ENCODE measurements around the gene LPAR5.

Gene LPAR5

DNA sequence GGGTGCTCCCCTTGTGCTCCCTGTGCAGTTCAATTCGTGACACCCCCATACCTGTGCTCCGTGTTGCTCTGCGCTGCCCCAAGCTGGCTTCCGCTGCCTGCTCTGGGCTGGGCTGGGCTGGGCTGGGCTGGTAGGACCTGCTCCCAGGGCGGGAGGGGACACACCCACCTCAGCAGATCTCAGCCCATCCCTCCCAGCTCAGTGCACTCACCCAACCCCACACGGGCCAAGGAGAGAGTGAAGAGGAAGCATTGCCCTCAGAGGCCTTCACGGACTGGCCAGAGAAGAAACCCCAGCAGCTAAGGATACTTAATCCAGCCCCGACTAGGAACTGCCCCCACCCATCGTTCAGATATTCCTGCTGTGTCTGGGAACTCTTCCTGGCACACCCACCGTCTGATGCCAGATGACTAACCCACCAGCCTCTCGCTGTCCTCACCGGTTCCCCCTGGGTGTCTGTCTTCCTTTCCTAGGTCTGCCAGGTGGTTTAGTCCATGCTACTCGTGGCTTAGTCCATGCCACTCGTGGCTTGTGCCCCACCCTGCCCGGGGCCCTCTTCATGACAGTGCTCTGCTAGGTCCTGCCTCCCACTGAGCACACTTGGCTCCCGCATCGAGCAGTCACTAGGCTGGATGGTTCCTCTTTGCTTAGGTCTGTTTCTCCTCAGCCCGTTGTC lies at the start of gene LPAR5:
TSS of gene LPAR5 (minus strand) at position 104 of the 676 bp plus-strand sequence. CDS start 14,711 bp downstream, outside the sequence.
- no peak for DNase-seq (ENCODE audit: low spot score)

GRCh38 chr12:6684609-6685008 lies 48.9 kb upstream of the LPAR5 start:
- DNase-seq (ENCODE audit: low spot score), result no peak

GRCh38 chr12:6676962-6677361 lies 41.2 kb upstream of the LPAR5 start:
- DNase-seq (ENCODE audit: low spot score), result no peak

- DNase-seq (ENCODE audit: low spot score), result no peak
Measured at GRCh38 chr12:6672143-6672542, 36.4 kb upstream of the LPAR5 start.

- no peak for DNase-seq (ENCODE audit: low spot score)
Measured at GRCh38 chr12:6667559-6668210, 31.9 kb upstream of the LPAR5 start.

DNA sequence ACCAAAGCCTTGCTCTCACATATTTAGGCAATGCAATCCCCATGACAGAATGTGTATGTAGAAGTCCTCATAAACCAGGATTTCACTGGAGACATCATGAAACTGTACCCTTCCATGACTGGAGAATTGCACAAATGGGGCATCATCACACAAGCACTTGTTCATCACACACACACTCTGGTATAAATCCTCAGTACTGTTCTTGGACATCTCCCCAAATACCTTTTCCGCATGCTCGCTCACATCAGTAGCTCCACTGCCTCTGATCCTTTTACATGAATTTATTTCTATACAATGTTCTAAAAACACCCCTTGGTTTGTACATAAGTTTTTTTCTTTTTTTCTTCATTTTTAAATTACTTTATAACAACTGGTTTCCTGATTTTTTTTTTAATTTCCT lies 30.5 kb upstream of the LPAR5 start:
- DNase-seq (ENCODE audit: low spot score), result no peak

DNA sequence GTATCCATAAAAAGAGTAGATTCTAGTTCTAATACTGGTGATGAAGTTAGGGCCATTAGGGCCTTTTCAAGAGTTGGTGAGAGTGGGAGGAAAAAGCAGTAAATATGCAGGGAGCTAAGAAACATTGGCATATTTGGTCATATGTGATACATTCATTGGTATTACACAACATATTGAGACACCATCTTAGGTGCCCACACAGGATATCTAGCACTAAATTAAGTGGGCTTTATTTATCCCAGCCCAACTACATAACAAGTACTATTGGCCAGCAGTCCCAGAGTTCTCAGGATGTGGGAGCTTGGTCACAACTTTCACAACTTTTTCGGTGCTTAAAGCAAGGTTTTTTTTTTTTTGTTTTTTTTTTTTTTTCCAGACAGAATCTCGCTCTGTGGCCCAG lies 29.1 kb upstream of the LPAR5 start:
- no peak for DNase-seq (ENCODE audit: low spot score)

DNA sequence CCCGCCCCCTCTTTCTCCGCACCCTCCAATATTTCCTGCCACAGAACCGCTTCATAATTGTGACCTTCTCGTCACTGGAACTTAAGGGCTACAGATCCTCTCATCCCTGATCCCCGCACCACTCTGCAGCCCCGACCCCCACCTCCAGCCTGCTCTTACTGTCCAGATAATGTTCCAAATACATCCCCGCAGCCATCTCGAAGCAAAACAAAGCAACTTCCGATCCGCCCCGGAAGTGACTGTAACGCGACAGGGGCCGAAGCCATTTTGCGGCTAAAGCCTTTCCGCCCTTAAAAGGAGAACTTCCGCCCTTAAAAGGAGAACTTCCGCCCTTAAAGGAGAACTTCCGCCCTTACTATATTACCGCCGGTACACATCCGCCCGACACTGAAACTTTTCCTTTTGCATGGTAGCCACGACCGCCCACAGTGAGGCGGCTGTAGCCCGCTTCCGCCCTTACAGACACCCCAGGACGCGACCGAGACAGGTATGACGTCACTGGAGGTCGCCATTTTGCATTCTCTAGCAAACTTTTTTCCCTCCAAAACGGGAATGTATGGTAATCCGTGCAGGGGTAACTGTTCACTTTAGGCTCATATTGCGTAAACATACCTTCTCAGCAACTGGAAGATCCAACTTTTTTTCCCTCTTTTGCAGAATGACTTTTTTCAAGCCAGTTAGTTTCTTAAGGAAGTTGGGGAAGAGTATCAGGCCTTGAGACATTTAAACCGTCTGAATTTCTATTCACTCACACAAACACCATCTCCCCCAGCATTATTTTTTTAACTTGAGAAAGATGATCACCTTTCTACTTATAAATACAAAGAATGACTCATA lies 27.4 kb upstream of the LPAR5 start, which contains the start of gene ING4:
TSS of gene ING4 (minus strand) at position 214 of the 837 bp plus-strand sequence. CDS start at position 196, 18 bp downstream.
- peak; percentile 100 for DNase-seq (ENCODE audit: low spot score)

DNA sequence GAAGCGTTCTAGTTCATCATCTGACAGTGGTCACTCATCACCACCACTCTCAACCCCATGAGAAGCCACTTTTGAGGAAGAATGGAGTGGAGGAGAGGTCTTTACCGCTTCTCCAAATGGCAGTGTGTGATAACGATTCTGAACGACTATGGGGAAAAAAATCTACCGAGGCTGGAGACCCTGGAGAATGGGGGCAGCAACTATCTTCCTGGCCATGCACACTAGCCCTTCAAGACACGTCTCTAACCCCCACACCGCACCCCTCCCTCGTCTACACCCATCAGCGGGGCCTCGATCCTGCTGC lies 26.8 kb upstream of the LPAR5 start:
- DNase-seq (ENCODE audit: low spot score), result no peak

- no peak for DNase-seq (ENCODE audit: low spot score)
Measured at GRCh38 chr12:6653987-6654386, 18.2 kb upstream of the LPAR5 start.

DNA sequence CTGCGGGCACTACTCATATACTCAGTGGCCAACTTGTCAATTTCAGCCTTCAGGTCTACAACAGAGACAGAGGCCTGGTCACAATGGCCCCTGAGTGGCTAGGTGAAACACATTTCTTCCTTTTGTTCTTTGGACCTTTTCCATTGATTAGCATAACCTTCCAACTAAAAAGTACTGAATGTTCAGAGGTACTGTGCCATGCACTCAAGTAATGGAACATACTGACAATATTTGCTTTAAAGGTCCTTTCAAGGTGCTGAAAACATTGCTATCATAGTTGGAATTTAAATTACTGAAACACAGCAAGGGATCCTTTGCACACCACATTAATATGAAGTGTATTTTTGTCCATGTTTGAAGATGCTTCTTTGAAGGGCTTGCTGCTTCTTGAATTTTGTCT lies 17.6 kb upstream of the LPAR5 start:
- DNase-seq (ENCODE audit: low spot score), result no peak

DNA sequence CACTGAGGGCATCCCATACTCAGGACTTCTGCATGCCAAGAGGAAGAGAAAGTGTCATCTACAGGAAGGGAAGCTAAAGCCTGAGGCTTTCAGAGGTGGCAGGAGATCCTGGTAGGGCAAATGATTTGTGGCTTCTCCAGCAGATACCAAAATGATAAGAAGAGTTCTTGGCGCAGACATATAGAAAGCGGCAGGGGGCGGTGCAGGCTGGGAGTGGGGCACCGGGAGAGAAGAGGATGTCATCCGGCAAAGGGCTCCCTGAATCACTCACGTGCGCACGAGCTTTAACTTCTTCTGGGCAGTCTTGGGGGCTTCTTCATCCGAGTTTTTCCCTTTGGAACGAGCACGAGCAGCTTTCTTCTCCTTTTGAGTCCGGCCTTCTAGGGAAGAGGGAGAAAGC lies 16.6 kb upstream of the LPAR5 start:
- DNase-seq (ENCODE audit: low spot score), result no peak

DNA sequence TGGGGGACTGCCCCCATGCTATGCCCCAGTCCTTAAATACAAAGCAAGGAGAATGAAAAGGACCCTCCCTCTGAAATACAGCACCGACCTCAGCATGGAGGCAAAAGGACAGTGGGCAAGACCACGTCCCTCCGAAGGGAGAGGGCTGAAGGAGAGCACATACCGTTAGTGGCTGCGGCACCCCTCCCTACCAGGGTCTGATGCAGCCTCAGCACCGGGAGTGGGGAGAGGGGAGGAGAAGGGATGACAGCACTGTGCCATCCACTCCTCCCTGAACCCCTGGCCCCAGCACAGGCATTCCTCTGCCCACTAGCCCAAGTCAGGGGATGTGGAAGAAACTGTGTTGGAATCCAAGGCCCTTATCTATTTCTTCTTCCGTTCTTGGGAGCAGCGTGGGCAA lies 15.1 kb upstream of the LPAR5 start:
- no peak for DNase-seq (ENCODE audit: low spot score)

- peak; percentile 72 for DNase-seq (ENCODE audit: low spot score)
Measured at GRCh38 chr12:6647083-6647604, 11.4 kb upstream of the LPAR5 start, which contains the start of gene ACRBP. Gene ACRBP, minus strand, starts transcription at chr12:6647432. Its CDS starts 66 bp downstream, at chr12:6647366.

DNA sequence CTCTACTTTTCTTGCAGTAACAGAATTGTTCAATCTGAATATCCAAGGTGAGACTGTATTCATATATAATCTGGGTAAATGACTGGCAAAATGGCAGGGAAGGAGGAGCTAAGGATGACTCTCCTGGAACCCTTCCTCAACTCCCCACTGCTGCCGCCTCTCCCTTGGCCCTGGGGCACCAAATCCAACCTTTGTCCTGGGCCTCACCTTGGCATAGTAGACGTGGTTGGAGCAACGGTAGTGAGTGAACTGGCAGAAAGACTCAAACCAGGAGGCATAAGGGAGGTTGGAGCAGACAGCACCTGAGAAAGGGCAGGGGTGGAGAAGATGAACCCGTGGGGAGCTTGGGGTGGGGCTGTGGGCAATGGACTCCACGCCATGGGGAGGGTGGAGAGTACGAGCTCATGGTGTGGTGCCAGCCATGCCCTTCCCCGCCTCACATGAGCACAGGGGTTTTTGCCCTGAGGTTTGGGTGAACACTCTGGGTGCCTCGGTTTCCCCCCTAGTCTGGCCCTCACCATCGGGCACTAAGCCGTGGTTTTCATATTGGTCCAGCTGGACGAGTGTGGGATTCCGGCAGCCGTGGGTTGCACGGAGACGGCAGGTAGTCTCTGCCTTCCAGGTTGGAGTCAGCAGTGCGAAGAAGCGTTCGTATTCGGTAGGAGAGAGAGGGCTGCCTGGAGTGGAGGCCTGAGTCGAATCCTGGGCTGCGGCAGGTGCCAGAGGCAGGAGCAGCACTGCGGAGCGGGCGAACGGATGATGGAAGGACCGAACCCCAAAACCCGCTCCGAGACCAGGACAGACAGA lies 10.7 kb upstream of the LPAR5 start:
- DNase-seq (ENCODE audit: low spot score), result no peak

GRCh38 chr12:6644903-6645302 lies 9.1 kb upstream of the LPAR5 start:
- peak; percentile 56 for DNase-seq (ENCODE audit: low spot score)

DNA sequence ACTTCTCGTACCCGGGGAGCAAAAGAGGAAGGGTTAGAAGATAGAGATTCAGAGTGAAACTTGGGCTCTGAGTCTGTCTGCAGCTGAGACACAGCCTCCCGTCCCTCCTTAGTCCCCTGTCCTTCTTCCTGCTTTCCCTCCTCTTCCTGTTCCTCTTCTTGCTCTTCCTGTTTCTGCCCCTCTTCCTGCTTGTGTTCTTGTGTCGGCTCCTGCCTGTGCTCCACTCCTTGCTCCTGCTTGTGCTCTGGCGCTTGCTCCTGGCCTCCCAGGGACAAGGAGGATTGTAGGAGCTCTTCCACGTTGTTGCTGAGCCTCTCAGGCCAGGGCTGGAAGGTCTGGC lies 8.5 kb upstream of the LPAR5 start:
- DNase-seq (ENCODE audit: low spot score), result peak; percentile 60

- peak; percentile 66 for DNase-seq (ENCODE audit: low spot score)
Measured at GRCh38 chr12:6643569-6644256, 8.0 kb upstream of the LPAR5 start.

DNA sequence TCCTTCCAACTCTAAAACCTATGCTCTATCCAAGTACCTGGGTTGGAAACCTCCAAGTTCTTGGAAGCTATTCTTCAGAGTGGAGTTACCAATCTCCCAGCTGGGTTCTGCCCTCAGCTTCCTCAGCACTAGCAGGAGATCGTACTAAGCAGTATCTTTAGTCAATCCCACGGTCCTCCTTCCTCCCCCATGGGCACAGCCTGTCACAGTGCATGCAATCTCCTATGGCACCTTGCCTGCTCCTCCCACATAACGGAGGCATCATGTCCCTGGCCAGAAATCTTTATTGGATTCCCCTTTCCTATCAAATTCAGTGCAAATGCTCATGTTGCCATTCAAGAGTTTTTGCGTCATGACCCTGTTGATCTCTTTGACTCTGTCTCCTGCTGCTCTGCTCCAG lies 5.4 kb upstream of the LPAR5 start:
- no peak for DNase-seq (ENCODE audit: low spot score)

DNA sequence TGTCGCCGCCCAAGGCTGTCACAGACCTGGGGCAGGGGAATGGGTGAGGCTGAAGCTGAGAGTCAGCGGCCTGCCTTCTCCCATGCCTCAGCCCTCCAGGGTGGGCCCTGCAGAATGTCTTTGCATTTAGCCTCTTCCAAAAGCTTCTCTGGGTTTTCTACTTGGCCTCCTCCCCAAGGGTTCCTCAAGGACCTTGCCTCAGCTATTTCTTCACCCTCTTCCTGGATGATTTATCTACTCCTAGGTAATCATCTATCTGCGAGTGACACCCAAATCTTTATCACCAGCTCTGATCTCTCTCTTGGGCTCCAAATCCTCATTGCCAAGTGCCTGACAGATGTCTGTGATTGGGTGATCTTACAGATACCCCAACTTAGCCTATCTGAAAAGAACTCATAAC lies 4.7 kb upstream of the LPAR5 start:
- no peak for DNase-seq (ENCODE audit: low spot score)

DNA sequence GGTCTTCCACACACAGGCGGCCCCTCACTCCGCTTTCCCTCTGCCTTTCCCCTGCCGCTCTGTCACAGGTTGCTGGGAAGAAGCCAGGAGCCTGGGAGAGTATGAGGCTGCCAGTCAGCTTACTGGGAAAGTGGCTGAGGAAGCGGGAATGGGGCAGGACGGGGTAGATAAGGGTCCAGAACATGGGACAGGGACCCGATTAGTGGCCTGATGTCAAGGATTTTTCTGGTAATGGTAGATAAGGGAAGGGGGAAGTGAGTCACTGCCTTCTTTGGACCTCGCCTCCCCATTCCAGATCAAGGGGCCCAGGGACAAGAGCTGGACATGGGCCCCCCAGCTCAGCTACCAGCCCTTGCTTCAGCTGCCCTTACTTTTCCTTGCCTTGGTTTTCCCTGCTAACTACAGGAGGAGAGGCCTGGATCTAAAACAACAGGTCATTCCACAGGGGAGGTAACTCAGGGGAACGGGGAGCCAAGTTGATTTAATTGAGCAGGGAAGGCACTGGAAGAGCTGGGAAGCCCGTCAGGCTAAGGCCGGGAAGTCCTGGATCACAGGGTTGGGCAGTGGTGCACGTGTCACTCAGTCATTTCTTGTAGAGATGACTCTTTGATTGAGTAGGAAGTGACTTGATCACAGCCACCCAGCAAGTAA lies 3.5 kb upstream of the LPAR5 start:
- no peak for DNase-seq (ENCODE audit: low spot score)

Measured in globus pallidus (tissue), 1 donor.